ENCODE measurements around the gene ZC3H15.
"Not testable (repeated sequence)": the region's sequence is repeated elsewhere in the genome, so short reads cannot be mapped to it uniquely, and the experiment has no call there.

The ZC3H15 gene

DNA sequence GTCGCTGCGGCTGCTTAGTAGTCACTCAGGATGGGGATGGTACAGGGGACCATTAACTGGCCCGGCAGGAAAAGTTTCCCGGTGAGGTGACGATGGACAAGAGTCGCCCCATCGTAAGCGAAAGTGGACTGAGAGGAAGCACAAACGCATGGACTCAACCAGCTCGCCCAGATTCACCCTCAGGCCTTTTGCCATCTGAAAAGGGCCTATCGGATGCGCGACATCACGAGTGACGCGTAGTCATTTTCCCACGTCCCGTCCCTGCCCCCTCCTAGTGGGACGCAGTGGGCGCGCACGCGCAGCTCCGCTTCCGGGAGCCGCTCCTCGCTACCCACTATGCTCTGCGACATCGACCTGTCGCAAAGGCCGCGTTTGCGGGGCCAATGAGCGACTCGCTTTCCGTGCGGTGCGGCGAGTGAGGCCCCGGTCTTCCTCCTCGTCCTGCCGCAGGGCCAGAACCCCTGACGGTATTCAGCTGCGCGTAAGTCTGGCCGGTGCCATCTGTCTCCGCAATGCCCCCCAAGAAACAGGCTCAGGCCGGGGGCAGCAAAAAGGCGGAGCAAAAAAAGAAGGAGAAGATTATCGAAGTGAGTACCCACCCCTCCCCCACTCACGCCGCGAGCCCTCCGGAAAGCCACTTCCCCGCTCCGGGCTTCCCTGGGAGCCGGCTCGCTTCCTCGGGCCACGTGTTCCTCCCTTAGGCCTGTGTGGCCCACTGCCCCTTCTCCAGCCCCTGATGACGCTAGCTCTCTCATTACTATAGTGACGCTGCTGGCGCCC lies at the start of gene ZC3H15:
Gene ZC3H15, plus strand, starts transcription at position 390 of the 780 bp plus-strand sequence. Its CDS starts 123 bp downstream, at position 513.
- DNase-seq = peak; percentile 98

DNA sequence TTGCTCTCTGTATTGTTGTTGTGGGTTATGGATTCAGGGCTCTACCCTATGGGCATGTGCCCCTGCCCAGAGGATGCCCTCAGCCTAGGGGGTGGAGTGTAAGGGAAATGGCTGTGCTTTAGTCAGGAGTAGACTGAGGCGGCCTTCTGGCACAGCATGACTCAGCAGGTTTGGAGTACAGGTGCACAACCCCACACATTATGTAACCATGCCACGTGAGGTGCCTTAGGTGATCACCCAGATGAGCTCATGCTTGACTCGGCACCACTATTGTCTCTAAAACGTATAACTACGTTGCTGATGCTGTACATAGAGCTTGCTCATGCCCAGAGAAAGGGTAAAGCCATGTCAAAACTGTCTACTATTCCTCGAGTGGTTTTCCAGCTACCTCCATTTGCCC lies 48.3 kb upstream of the ZC3H15 start:
- DNase-seq = no peak

DNA sequence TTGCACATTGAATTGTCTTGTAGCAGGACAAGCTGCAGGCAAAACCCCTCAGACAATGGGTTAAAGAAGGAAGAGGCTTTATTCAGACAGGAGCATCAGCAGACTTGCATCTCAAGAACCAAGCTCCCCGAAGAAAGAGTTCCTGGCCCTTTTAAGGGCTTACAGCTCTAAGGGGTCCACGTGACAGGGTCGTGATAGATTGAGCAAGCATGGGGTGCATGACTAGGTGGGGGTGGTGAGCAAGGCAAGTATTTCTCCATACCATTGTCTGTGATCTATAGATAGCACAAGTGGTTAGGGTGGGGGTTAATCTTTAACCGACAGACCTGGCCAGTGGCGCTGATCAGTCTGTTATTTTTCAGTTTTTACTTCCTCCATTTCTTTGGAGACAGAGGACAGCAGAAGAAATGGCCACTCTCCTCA lies 46.4 kb upstream of the ZC3H15 start:
- DNase-seq = not testable (repeated sequence)

DNA sequence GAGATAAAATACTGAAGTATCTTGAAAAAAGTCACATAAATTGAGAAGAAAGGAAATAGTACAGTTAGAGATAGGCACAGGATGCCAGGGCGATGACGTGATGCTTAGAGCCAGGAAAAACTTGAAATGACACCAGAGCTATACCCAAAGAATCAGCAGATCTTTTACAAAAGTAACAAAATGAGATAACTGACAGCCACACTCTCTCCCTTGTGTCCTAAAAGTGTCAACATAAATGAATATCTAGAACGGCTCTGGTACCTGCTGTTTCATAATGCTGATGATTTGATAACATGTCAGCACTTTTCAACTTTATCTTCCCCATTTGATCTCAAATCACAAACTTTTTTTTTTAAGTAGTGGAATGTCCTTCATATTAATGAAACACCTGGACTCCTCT lies 45.6 kb upstream of the ZC3H15 start:
- no peak for DNase-seq

DNA sequence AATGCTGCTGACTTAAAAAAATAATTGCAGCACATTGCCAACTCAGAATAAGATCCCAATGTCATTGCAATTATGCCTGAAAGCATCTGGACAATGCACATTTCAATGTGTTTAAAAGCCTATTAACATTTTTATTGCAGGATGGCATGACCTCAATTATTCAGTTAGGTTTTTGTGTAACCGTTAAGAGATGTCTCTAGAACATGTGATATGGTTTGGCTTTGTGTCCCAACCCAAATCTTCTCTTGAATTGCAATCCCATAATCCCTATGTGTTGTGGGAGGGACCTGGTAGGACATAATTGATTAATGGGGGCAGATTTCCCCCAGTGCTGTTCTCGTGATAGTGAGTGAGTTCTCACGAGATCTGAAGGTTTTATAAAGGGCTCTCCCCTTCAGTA lies 43.2 kb upstream of the ZC3H15 start:
- DNase-seq = no peak

- DNase-seq = no peak
Observed at GRCh38 chr2:186443851-186444250, 42.2 kb upstream of the ZC3H15 start.

DNA sequence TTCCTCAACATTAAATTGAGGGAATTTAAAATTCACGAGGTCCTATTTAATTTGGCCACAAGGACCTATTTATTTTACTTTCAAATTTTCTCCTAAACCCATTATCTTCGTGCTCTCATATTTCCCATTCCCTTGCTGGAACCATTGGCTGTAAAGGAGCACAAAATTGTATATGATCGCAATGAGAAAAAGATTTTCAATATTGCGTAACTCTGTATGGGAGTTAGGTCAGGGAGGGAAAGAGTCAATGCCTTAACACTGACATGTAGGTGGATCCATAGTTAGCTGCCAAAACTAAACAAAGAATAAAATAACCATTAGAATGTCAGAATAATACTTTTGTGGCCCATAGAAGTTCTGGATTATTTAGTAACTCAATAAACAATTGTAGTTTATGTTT lies 40.6 kb upstream of the ZC3H15 start:
- DNase-seq = no peak

GRCh38 chr2:186455613-186456012 lies 30.4 kb upstream of the ZC3H15 start:
- DNase-seq = no peak

DNA sequence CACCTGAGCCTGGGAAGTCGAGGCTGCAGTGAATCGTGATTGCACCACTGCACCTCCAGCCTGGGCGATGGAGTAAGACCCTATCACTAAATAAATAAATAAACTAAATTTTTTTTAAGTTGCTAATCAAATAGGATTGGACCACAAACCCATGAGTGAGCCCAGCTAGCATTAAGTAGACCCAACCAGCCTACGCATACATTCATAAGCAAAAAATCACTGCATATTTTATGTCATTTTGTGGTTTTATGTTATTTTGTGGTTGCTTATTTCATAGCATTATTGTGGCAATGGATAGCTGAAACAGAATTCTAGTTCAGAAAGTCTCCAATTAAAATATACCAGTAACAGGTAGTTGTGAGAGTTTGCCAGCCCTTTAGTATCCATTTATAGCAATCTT lies 29.1 kb upstream of the ZC3H15 start:
- no peak for DNase-seq

- DNase-seq = no peak
Observed at GRCh38 chr2:186457908-186458307, 28.2 kb upstream of the ZC3H15 start.

- no peak for DNase-seq
Observed at GRCh38 chr2:186459009-186459408, 27.1 kb upstream of the ZC3H15 start.

GRCh38 chr2:186460465-186460864 lies 25.6 kb upstream of the ZC3H15 start:
- DNase-seq = no peak

- no peak for DNase-seq
Observed at GRCh38 chr2:186466743-186467142, 19.3 kb upstream of the ZC3H15 start.

GRCh38 chr2:186467421-186467820 lies 18.6 kb upstream of the ZC3H15 start:
- no peak for DNase-seq

DNA sequence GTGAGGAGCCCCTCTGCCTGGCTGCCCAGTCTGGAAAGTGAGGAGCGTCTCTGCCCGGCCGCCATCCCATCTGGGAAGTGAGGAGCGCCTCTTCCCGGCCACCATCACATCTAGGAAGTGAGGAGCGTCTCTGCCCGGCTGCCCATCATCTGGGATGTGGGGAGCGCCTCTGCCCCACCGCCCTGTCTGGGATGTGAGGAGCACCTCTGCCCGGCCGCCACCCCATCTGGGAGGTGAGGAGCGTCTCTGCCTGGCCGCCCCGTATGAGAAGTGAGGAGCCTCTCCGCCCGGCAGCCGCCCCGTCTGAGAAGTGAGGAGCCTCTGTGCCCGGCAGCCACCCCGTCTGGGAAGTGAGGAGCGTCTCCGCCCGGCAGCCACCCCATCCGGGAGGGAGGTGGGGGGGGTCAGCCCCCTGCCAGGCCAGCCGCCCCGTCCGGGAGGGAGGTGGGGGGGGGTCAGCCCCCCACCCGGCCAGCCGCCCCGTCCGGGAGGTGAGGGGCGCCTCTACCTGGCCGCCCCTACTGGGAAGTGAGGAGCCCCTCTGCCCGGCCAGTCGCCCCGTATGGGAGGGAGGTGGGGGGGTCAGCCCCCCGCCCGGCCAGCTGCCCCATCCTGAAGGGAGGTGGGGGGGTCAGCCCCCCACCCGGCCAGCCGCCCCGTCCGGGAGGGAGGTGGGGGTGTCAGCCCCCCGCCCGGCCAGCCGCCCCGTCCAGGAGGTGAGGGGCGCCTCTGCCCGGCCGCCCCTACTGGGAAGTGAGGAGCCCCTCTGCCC lies 13.2 kb upstream of the ZC3H15 start:
- not testable (repeated sequence) for DNase-seq

GRCh38 chr2:186474239-186474638 lies 11.8 kb upstream of the ZC3H15 start:
- DNase-seq = not testable (repeated sequence)

DNA sequence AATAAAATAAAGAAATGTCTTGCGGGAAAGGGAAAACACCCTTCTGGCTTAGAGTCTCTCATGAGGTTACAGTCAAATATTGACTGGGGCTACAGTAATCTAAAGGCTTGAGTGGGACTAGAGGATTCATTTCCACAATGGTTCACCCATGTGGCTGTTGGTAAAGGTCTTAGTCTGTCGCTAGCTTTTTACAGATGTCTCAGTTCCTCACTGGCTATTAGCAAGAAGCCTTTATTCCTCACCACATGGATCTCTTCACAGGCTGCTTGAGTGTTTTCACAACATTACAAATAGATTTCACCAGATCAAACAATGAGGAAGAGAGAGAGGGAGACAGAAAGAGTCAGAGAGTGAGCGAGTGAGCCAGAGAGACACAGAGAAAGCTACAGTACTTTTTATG lies 8.3 kb upstream of the ZC3H15 start:
- DNase-seq = no peak

DNA sequence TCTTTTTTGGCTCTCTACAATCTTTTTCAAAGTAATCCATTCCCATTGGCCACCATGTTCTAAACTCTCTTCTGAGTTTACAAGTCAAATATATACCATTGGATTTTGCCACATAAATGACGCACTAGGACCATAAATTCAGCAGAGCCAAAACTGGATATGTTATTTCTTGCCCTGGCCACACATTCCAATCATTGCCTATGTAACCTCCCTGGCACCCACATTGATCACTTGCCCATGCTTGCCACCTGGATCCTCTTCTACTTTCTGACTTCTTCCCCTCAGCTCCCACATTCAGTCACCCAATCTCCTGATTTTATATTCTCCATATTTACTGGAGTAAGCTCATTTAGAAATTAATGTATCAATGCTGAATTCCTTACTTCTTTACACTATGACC lies 5.1 kb upstream of the ZC3H15 start:
- no peak for DNase-seq

- no peak for DNase-seq
Observed at GRCh38 chr2:186484062-186484735, 1.9 kb upstream of the ZC3H15 start.

DNA sequence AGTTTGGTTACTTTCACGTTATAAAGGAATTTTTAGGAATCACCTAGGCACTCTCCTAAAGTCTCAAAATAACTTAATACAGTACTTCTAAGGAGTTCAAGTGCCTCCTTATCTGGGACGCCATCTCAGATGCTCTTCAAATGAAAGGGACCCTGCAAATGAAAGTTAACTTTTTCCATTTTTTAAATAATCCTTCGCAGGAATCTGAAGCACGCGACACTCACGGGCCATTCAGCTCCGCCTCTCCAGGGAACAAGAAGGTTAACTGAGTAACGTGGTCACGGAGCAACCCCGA lies 537 bp upstream of the ZC3H15 start:
- DNase-seq = no peak

DNA sequence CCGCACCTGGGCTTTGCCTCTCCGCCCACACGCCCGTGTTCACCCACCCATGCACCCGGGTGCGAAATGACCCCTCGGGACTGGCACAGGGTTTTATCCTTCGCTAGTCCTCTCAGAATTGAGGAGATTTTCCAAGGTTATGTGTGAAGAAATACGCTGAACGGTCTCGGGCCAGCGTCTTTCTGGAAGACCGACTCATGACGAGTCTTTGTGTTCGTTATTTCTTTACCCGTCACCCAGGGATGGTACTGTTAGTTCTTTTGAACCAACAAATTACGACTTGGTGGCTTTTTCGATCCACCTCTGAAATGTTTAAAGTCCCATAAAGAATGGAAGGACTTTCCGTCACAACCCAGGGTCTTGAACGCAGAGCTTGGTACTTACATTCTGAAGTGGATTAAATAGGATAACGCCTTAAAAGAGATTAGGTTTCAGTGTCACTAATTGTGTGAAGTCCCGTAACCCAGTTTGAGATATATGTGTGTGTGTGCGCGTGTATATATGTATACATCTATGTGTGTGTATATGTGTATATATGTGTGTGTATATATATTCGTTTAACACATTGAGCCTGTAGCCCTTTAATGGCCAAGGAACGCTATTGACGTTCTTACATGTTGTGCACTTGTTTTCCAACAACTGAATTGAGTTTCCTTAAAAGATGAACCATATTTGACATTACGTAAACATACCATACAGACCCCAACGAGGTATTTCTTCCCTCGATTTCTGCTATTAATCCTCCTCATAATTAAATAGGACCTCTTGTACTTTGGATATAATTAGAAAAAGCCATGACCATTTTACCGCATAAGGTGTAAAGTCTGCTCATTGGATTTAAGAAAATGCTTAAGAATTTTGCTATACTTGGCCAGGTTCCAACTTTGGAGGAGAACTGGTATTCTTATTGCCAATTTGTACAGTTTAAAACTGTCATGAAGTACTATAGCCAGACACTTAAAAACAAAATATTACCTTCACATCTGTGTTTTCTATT lies 889 bp downstream of the ZC3H15 start:
- no peak for DNase-seq

DNA sequence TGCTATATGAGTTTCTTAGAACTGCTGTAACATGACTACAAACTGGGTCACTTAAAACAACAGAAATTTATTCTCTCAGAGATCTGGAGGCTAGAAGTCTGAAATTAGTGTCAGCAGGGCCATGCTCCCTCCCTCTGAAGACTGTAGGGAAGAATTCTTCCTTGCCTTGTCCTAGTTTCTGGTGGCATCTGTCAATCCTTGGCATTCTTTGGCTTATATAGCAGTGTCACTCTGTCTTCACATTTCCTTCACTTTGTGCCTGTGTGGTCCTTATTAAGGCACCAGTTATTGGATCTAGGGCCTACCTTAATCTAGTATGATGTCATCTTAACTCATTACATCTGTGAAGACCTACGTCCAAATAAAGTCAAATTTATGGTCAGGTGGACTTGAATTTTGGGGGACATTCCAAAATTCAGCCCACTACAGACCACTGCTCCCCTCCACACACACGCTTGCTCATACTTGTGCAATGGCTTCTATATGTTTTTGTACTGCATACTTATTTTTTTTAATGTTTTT lies 7.6 kb downstream of the ZC3H15 start:
- DNase-seq = no peak

Data from GDM1 (cell line).